Measurements from ENCODE around the gene CDK10.

The CDK10 gene

DNA sequence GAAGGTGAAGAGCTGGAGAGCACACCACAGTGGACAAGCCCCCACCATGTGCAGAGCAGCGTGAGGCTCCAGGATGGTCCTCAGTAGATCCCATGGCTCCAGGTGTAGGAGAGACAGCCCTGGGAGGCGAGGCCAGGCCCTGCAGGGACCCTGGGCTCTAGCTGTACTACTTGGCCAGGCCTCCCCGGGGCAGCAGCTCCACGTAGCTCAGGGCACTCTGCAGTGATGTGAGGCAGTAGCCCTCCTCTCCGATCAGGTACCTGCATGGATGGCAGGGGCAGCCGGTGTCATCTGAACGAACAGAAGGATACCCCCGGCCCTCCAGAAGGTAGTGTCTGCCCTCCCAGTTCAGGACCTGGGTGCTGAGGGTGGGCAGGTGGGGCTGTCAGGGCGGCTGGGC lies 21.2 kb downstream of the CDK10 start:
- Histone ChIP-seq H3K27me3 (ENCODE audit: insufficient read depth, poor library complexity, severe bottlenecking) (no peaks in the 10 kb centered on the region), H3K4me3 (replicated peaks; ENCODE audit: insufficient read depth, low read length) (no peak overlapping the region), H3K27ac (replicated peaks) (no peak overlapping the region)
- no peak for DNase-seq (ENCODE audit: low read depth in 1 of 2, low spot score in 1 of 2)
- TF ChIP-seq, protein P1, sequence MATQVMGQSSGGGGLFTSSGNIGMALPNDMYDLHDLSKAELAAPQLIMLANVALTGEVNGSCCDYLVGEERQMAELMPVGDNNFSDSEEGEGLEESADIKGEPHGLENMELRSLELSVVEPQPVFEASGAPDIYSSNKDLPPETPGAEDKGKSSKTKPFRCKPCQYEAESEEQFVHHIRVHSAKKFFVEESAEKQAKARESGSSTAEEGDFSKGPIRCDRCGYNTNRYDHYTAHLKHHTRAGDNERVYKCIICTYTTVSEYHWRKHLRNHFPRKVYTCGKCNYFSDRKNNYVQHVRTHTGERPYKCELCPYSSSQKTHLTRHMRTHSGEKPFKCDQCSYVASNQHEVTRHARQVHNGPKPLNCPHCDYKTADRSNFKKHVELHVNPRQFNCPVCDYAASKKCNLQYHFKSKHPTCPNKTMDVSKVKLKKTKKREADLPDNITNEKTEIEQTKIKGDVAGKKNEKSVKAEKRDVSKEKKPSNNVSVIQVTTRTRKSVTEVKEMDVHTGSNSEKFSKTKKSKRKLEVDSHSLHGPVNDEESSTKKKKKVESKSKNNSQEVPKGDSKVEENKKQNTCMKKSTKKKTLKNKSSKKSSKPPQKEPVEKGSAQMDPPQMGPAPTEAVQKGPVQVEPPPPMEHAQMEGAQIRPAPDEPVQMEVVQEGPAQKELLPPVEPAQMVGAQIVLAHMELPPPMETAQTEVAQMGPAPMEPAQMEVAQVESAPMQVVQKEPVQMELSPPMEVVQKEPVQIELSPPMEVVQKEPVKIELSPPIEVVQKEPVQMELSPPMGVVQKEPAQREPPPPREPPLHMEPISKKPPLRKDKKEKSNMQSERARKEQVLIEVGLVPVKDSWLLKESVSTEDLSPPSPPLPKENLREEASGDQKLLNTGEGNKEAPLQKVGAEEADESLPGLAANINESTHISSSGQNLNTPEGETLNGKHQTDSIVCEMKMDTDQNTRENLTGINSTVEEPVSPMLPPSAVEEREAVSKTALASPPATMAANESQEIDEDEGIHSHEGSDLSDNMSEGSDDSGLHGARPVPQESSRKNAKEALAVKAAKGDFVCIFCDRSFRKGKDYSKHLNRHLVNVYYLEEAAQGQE (IDR thresholded peaks at IDR 0.05; ENCODE audit: insufficient replicate concordance, low read depth), result no peak
- TF ChIP-seq SPI1 (IDR thresholded peaks at IDR 0.05; ENCODE audit: borderline replicate concordance, low read depth), result no peak
- TF ChIP-seq, protein P2, sequence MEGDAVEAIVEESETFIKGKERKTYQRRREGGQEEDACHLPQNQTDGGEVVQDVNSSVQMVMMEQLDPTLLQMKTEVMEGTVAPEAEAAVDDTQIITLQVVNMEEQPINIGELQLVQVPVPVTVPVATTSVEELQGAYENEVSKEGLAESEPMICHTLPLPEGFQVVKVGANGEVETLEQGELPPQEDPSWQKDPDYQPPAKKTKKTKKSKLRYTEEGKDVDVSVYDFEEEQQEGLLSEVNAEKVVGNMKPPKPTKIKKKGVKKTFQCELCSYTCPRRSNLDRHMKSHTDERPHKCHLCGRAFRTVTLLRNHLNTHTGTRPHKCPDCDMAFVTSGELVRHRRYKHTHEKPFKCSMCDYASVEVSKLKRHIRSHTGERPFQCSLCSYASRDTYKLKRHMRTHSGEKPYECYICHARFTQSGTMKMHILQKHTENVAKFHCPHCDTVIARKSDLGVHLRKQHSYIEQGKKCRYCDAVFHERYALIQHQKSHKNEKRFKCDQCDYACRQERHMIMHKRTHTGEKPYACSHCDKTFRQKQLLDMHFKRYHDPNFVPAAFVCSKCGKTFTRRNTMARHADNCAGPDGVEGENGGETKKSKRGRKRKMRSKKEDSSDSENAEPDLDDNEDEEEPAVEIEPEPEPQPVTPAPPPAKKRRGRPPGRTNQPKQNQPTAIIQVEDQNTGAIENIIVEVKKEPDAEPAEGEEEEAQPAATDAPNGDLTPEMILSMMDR (IDR thresholded peaks at IDR 0.05; ENCODE audit: insufficient read depth, low read length), result no peak
- no peak for TF ChIP-seq GABPA (IDR thresholded peaks at IDR 0.05; ENCODE audit: low read depth)
- no peak for TF ChIP-seq POLR2AphosphoS5 (IDR thresholded peaks at IDR 0.05; ENCODE audit: low read depth)

DNA sequence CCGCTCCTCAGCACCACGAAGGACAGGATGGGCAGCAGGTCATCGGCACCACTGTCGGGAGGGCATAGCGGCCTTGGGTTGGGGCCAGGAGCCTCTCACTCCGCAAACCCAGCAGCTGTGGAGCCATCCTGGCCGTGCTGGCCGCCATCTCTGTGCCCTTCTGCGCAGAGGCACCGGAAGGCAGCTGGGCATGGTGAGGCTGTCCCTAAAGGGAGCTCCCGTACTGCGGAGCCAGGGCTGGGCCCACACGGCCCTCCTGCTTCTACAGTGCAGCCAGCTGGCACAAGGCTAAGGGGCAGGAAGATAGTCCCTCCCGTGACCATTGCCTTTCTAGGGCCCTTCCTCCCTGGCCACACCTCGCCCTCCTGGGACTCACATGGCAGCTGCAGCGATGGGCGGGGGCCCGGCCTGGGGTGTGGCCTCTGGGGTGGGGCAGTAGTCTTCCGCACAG lies 22.0 kb downstream of the CDK10 start:
- DNase-seq (ENCODE audit: low read depth in 1 of 2, low spot score in 1 of 2), result no peak
- Histone ChIP-seq H3K27ac (replicated peaks) (no peak overlapping the region), H3K27me3 (ENCODE audit: insufficient read depth, poor library complexity, severe bottlenecking) (no peaks in the 10 kb centered on the region), H3K4me3 (replicated peaks; ENCODE audit: insufficient read depth, low read length) (no peak overlapping the region)
- TF ChIP-seq GABPA (IDR thresholded peaks at IDR 0.05; ENCODE audit: low read depth) (no peak), POLR2AphosphoS5 (IDR thresholded peaks at IDR 0.05; ENCODE audit: low read depth) (no peak), SPI1 (IDR thresholded peaks at IDR 0.05; ENCODE audit: borderline replicate concordance, low read depth) (no peak)
- TF ChIP-seq, protein P2 (IDR thresholded peaks at IDR 0.05; ENCODE audit: insufficient read depth, low read length), result no peak
- TF ChIP-seq, protein P1 (IDR thresholded peaks at IDR 0.05; ENCODE audit: insufficient replicate concordance, low read depth), result no peak

DNA sequence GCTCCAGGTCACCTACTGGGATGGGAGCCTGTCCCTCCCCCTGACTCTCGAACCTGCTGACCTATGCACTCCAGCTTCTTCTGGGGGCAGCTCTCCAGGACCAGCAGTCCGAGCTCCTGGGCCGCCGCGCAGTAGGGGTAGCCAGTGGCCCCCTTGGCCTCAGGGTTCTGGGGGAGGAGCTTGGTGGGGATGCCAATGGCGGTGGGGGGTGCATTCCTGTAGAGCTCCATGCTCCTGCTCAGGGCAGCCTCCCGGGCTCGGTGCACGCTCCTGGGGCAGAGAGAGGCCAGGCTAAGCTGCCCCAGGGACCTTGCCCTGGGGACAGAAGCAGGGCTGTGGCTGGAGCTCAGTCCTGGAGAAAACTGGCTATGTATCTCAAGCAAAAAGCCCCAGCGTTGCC lies 22.7 kb downstream of the CDK10 start:
- DNase-seq (ENCODE audit: low read depth in 1 of 2, low spot score in 1 of 2), result no peak
- Histone ChIP-seq H3K27ac (replicated peaks) (no peak overlapping the region), H3K4me3 (replicated peaks; ENCODE audit: insufficient read depth, low read length) (no peak overlapping the region), H3K27me3 (ENCODE audit: insufficient read depth, poor library complexity, severe bottlenecking) (no peaks in the 10 kb centered on the region)
- TF ChIP-seq, protein P1 (IDR thresholded peaks at IDR 0.05; ENCODE audit: insufficient replicate concordance, low read depth), result no peak
- no peak for TF ChIP-seq POLR2AphosphoS5 (IDR thresholded peaks at IDR 0.05; ENCODE audit: low read depth)
- no peak for TF ChIP-seq SPI1 (IDR thresholded peaks at IDR 0.05; ENCODE audit: borderline replicate concordance, low read depth)
- no peak for TF ChIP-seq GABPA (IDR thresholded peaks at IDR 0.05; ENCODE audit: low read depth)
- TF ChIP-seq, protein P2 (IDR thresholded peaks at IDR 0.05; ENCODE audit: insufficient read depth, low read length), result no peak
